ENCODE data around the gene DIAPH3.
"Not testable (repeated sequence)": the region's sequence is repeated elsewhere in the genome, so short reads cannot be mapped to it uniquely, and the experiment has no call there.

DIAPH3 gene, protein sequence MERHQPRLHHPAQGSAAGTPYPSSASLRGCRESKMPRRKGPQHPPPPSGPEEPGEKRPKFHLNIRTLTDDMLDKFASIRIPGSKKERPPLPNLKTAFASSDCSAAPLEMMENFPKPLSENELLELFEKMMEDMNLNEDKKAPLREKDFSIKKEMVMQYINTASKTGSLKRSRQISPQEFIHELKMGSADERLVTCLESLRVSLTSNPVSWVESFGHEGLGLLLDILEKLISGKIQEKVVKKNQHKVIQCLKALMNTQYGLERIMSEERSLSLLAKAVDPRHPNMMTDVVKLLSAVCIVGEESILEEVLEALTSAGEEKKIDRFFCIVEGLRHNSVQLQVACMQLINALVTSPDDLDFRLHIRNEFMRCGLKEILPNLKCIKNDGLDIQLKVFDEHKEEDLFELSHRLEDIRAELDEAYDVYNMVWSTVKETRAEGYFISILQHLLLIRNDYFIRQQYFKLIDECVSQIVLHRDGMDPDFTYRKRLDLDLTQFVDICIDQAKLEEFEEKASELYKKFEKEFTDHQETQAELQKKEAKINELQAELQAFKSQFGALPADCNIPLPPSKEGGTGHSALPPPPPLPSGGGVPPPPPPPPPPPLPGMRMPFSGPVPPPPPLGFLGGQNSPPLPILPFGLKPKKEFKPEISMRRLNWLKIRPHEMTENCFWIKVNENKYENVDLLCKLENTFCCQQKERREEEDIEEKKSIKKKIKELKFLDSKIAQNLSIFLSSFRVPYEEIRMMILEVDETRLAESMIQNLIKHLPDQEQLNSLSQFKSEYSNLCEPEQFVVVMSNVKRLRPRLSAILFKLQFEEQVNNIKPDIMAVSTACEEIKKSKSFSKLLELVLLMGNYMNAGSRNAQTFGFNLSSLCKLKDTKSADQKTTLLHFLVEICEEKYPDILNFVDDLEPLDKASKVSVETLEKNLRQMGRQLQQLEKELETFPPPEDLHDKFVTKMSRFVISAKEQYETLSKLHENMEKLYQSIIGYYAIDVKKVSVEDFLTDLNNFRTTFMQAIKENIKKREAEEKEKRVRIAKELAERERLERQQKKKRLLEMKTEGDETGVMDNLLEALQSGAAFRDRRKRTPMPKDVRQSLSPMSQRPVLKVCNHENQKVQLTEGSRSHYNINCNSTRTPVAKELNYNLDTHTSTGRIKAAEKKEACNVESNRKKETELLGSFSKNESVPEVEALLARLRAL

DNA sequence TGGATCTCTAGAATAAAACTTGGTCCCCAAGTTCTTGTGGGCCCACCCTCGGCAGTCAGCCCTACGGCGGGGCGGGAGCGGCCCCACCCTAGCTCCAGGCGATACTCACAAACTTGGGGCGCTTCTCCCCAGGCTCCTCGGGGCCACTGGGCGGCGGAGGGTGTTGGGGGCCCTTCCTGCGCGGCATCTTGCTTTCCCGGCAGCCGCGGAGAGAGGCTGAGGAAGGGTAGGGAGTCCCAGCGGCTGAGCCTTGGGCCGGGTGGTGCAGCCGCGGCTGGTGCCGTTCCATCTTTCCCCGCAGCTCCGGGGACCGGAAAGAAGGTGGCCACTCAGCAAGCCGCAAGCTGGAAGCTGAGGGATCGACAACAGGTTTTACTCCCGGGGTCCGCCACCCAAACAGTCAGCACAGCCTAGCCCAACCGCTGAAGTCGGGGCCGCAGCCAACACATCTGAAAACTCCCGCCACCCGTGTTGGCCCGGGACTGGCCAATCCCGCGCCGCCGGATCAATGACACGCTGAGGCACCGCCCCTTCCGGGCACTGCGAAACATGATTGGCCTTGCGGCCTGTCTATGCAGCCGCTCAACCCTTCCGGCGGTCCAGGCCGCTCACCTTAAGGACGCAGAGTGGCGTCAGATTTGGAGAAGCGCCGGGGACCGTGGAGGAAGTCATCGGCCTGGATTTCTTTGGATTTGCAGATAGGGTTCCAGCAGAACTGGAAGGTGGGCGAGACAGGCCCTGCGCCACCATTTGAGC lies at the start of gene DIAPH3:
TSS of gene DIAPH3 (minus strand) at position 451 of the 756 bp plus-strand sequence. CDS start at position 289, 162 bp downstream.
- DNase-seq (ENCODE audit: low spot score) = peak; percentile 98

DNA sequence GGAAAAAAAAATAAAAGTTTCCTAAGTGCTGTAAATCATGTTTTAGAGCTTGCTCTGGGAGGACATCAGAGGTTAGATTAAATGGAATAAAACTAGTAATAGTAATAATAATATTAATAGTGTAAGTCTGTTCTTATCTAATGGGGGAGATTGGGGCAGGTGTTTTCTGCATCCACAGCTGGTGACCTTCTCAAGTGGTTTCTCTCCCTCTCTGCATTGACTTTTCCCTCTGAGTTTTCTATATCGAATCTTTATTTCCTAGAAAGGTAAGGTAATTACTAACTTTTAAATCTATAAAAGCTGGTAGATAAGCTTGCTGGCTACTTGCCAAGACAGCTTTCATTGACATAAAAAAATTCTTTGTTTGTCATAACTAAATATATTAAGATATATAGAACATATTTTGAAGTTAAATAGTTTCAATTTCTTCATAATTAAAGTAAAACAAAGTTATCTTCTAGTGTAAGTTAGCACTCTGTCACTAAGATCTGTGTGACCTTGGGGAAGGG lies 49.6 kb upstream of the DIAPH3 start:
- no peak for DNase-seq (ENCODE audit: low spot score)

DNA sequence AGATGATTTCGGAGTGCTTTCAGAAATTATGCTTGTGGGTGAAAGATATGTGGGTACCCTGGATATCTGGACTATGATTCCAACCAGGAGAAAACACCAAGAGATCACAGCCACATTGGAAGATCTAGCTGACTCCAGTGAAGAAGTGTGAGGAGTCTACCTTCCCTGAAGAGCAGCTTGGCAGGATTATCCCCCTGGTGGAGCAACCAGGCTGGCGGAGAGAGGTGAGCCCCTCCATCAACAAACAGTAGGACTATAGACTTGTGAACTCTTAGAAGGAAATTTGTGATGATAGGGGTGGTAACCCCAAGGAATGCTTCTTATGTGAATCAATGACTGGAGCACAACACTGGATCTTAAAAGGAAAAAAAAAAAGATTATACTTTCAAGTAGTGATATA lies 47.8 kb upstream of the DIAPH3 start:
- no peak for DNase-seq (ENCODE audit: low spot score)

DNA sequence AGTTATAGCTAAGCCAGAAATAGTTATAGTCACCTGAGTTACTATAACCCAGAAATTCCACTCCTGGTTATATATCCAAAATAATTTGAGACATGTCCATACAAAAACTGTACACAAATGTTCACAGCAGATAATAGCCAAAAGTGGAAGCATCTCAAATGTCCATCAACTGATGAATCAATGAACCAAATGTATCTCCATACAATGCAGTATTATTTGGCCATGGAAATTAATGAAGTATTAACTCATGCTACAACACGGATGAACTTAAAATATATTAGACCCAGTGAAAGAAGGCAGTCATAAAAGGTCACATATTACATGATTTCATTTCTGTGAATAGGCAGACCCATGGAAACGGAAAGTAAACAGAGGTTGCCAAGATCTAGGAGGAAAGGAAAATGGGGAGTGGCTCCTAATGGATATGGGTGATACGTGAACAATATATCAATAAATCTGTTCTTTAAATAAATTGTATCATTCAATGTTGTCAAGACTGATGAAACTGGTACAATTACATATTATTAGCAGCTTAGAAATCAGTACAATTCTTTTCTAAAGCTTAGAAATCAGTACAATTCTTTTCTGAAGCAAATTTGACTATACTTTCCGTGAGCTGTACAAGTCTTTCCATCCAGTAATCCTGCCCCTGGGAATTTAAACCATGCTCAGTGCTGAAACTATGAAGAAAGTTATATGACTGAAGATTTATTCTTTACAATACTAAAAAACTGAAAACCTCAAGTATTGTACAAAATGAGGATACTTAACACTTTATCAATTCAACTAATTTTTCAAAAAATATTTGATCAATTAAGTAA lies 47.0 kb upstream of the DIAPH3 start:
- no peak for DNase-seq (ENCODE audit: low spot score)

DNA sequence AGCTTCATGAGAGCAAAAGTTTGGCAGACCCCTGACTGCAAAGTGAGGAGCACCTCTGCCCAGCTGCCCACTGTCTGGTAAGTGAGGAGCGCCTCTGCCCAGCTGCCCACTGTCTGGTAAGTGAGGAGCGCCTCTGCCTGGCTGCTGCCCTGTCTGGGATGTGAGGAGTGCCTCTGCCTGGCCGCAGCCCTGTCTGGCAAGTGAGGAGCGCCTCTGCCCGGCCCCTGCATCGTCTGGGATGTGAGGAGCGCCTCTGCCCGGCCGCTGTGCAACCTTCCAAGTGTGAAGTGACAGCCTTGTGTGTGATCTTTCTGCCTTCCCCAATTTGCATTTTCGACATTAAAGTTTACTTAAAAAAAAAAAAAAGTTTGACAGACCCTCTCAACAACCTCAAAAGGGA lies 41.8 kb upstream of the DIAPH3 start:
- not testable (repeated sequence) for DNase-seq (ENCODE audit: low spot score)

DNA sequence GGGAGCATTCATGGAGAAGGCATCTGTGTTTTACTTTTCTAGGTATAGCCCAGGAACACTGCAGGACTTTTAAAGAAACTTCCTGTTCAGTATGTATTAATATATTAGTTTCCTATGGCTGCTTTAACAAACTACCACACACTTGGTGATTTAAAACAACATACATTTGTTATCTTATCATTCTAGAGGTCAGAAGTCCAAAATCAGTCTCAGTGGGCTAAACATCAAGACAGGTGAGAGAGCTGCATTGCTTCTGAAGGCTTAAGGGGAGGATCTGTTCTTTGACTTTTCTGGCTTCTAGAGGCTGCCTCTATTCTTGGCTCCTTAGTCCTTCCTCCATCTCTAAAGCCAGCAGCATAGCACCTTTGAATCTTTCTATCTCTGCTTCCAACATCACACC lies 37.6 kb upstream of the DIAPH3 start:
- DNase-seq (ENCODE audit: low spot score) = no peak

DNA sequence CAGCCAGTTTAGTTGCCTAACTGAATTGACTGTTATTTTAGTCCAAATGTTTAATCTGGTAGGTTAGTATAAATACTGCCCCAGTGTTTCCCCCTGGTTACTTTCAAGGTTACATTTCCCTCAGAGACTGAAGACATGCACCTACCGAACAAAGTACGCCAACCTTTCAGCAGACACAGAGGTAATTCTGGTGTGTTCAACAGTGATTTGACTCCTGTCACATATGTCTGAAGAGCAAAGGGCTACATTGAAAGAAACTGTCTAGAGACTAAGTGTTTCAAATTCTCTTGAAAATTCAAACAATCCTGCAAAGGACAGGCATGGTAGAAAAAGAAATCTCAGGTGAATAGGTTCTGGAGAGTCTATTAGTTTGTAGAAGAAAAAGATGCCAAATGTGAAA lies 32.2 kb upstream of the DIAPH3 start:
- not testable (repeated sequence) for DNase-seq (ENCODE audit: low spot score)

DNA sequence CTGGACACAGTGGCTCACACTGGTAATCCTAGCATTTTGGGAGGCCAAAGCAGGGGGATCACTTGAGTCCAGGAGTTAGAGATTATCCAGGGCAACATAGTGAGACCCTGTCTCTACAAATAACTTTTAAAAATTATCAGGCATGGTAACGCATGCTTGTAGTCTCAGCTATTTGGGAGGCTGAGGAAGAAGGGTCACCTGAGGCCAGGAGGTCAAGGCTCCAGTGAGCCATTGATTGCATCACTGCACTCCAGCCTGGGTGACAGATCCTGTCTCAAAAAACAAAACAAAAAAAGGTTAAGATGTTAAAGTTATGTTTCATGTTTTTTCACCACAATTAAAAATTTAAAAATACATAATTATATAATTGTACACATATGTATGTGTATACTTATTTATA lies 19.2 kb upstream of the DIAPH3 start:
- DNase-seq (ENCODE audit: low spot score) = no peak

DNA sequence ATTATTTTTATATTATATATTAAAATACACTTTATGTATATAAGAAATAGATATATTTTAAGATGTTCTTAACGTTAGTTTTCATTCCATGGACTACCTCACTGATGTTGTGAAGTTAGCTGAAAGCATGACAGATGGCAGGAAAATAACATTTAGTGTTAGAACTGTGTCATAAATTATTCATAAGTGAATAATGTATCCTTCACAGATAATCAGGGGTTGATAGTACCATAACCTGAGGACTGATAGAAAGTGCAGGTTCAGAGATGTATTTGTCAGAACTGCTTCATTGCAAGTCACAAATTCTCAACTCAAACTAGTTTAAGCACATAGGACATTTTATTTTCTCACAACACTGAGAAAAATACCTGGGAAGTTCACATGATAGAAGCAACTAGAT lies 14.6 kb upstream of the DIAPH3 start:
- DNase-seq (ENCODE audit: low spot score) = no peak

DNA sequence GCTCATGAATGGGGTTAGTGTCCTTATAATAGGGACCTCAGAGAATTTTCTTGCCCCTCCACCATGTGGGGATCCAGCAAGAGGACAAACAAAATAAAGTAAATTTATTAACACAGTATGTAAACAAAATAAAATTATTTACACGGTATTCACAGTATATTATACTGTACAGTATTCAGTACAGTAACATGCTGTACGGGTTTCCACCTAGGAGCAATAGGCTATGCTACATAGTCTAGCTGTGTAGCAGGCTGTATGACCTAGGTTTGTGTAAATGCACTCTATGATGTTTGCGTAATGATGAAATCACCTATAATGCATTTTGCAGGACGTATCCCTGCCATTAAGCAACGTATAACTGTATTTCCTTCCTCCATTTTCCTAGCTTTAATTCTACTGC lies 11.8 kb upstream of the DIAPH3 start:
- no peak for DNase-seq (ENCODE audit: low spot score)

DNA sequence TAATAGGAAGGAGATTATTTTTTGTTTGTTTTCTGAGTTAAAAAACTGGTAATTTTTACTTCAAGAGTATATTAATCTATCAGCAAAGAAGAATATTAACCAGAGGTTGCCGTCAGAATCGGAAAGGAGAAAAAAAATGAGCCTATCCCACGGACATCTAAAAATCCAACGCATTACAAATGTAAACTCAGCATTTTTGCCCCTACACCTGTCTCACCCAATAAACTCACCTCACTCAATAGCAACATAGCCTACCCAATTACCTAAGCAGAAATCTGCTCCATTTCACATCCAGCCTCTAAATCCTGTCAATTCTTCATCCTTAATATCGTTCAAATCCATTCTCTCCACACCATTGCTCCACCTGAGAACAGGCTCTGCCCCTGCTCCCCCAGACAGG lies 10.4 kb upstream of the DIAPH3 start:
- DNase-seq (ENCODE audit: low spot score) = no peak

DNA sequence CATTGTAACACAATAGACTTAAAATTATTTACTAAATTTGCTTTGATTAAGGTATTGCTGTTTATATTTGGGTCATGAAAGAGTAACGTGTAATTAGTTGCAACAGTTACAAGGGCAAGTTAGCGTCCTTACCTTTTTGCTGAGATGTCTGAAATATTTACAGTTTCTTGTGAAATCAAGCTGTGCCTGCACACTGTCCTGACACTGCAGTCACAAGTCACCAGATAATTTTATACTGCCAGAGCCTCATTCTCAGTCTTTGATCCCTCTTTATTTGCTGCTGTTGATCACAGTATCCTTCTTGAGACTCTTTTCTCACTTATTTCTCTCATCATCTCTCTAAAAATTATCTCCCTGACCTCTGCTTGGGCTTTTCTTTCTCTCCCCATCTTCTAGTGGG lies 8.4 kb upstream of the DIAPH3 start:
- DNase-seq (ENCODE audit: low spot score) = no peak

DNA sequence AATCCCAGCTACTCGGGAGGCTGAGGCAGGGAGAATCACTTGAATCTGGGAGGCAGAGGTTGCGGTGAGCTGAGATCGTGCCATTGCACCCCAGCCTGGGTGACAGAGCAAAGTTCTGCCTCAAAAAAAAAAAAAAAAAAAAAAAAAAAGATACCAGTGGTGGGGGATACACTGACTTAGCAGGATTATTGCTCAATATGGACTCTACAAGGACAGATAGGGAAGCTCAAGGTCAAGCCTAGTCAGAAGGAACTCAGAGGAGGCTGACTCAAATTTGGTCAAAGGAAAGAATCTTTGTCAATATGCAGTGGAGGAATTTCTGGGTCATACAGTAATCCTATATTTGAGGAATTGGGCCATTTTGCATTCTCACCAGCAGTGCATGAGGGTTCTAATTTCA lies 6.7 kb upstream of the DIAPH3 start:
- no peak for DNase-seq (ENCODE audit: low spot score)

DNA sequence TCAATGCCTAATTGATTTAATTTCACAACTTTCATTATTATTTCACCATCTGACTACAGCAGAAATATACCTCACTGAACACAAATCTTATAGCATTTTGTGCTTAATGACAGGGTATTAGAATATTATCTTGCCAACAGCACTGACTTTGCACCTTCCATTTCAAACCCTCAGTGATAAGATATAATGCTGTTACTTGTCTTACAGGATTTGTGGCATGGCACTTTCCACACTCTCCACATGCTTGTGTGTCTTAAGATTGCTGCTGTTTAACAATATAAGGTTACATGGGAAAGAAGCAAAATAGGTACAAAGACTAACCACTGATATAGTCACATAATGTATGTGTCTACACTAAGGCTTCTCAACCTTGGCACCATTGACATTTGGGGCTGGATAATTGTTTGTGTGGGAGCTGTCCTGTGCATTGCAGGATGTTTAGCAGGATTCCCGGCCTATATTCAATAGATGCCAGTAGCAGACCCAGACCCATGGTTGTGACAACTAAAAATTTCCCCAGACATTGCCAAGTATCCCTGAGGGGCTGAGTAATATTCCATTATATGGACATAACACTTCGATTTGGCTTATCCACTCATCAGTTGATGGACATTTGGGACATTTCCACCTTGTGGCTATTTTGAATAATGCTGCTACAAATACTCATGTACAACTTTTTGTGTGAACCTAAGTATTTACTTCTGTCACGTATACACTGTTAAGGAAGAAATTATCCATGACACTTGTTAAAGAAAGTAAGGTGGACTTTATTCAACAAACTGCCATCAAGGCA lies 5.7 kb upstream of the DIAPH3 start:
- DNase-seq (ENCODE audit: low spot score) = no peak

DNA sequence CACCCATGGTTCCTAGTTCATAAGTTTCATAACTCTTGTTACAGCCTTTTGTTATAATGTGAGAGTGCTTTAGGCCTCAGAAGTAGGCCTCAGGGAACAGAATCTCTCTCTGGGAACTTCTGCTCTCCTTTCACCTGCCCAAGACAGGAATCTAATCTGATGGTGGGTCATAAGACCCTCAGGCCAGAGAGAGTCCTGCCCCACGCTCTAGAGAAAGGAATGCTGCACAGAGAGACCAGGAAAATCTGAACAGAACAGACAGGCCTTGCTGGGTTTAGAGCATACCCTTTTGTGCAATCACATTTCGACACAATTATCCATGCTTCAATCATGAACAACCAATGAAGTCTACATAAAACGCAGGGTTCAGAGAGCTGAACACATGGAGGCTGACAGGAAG lies 3.4 kb upstream of the DIAPH3 start:
- DNase-seq (ENCODE audit: low spot score) = no peak

DNA sequence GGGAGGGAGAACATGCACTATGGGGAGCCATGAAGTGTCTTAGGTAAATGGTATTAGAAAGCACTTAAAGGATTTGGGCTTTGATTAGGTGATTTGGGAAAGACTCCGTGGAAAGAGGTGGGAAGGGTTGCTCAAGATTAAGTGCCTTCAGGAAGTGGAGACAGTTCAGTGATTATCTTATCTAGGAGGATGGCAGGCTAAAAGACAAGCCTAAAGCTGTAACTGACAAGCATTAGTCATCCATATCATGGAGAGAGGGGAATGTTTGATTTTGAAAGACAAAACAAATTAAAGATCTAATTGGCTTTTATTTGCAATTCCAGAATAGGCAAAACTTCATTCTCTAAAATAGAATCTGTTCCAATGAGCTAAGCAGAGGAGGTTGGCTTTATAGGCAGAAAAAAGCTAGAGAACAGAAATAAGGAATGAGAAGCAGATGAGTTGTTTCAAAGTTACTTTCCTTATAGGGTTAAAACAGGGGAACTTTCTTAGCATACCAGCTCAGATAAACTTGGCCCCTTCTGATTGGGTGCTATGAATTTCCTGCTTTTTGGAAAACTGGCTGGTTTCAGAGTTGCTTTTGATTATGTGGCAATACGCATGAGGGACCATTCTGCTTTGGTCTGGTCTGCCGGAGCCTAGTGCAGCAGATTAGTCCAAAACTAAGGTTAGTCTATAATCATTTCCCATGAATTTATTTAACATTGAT lies 1.8 kb upstream of the DIAPH3 start:
- DNase-seq (ENCODE audit: low spot score) = no peak

DNA sequence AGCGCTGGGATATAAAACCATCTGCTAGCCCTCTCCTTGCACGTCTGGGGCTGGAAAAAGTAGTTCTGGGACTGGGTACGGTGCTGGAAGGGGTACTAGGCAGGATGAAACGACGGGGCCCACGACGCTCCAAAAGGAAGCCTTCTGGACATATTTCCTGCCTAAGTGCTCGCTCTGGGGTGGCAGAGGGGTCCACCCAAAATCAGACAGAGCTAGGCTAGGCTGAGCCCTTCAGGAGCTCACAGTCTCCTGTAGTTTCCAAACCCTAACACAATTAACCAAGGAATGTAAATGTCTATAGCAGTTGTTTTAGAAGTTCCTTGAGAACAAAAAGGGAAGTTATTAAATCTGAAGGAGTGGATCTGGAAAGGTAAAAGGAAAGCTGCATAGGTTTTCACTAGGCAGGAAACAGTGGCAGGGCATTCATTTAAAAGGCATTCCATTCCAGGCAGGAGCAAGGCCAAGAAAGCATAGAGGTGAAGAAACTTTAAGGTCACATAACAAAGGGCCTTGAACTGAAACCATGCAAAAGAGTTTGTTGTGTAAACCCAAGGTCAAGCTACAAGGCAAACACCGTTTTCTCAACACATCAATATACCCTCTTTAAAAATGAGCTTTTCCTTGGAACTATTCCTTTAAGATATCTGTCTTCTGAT lies 634 bp upstream of the DIAPH3 start:
- DNase-seq (ENCODE audit: low spot score) = no peak

DNA sequence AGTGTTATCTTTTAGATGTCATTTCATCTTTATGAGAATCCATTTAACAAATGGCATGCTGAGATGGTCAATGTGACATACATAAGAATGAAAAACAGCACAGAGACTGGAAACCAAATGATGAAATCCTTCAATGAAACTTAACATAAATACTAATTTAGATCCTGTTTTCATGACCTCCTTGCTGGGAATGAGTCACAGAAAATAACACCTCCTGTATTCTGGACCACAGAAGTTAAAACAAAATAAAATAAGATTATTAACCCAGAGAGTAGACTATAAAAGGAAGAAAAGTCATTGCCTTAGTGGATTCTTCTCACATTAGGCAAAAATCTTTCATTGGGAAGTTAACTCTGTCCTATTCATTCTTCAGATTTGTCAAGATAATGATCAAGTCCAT lies 1.6 kb downstream of the DIAPH3 start:
- no peak for DNase-seq (ENCODE audit: low spot score)

DNA sequence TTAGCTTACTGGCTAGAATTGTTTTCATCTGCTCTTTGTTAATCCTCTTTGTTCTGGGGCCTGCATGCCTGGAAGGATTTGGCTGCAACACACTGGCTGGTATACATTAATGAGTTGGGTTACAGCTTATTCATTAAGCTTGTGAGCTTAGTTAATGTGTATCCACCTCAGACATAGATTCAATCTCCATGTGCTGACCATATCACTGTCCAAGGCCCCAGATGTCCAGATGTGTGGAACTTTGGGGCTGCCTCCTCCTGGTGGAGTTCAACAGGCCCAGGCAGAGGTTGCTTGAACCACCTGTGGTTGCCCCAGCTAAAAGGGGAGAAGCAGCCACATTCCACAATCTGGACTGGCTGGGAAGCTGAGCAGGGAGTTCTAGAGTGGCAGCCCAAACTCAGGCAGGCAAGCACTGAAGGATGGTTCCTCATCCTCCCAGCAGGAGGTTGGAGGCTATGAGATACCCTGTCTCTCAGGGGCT lies 5.4 kb downstream of the DIAPH3 start:
- DNase-seq (ENCODE audit: low spot score) = peak; percentile 62

All from ecto neural progenitor cell (in vitro differentiated cells).